ENCODE data around the gene KNTC1. TPM values are rescaled to one million over a fixed set of nuclear protein-coding genes. Genes with fewer than 3 reads are reported as not detected.

KNTC1 gene
- total and polyA plus RNA-seq, 2 of the 8 experiments (the other 6 are each of a cell fraction or from before 2014, with no cell fraction given) = 52.7 to 80.2 TPM

- Histone ChIP-seq H4K91ac (replicated peaks; ENCODE audit: insufficient read length, low read length) (no peak overlapping the region), H3K4me1 (replicated peaks in 1 of 4; ENCODE audit: control insufficient read depth in 3 of 4, insufficient read depth in 4 of 4, low read length in 3 of 4) (no peaks in the 10 kb centered on the region), H3K23me2 (ENCODE audit: low read depth, low read length) (no peaks in the 10 kb centered on the region), H2AFZ (ENCODE audit: low read length) (no peak overlapping the region), H4K5ac (ENCODE audit: insufficient read length, low read depth, low read length) (no peak overlapping the region), H3K56ac (replicated peaks; ENCODE audit: insufficient read length, low read depth, low read length) (no peak overlapping the region), H2AK5ac (ENCODE audit: low read depth, low read length) (no peak overlapping the region), H4K8ac (ENCODE audit: extremely low read depth, insufficient read depth, low read length) (no peak overlapping the region), H3K4me3 (ENCODE audit: extremely low read depth in 1 of 4, insufficient read depth in 2 of 4, low read depth in 3 of 4, low read length in 4 of 4) (no peak overlapping the region), H3K14ac (ENCODE audit: insufficient read length) (no peak overlapping the region), H3K36me3 (ENCODE audit: control insufficient read depth in 2 of 4, insufficient read depth in 4 of 4, low read length in 3 of 4) (peaks cover 13 to 75% (median 43%) of the 10 kb centered on the region in 4 experiments), H3K27me3 (replicated peaks in 1 of 4; ENCODE audit: control insufficient read depth in 3 of 4, extremely low read depth in 1 of 4, insufficient read depth in 3 of 4, low read length in 3 of 4) (no peaks in the 10 kb centered on the region), H3K9me3 (ENCODE audit: insufficient read depth in 2 of 2, low read depth in 1 of 2, low read length in 1 of 2) (no peaks in the 10 kb centered on the region), H3K23ac (ENCODE audit: insufficient read length) (no peak overlapping the region), H3K9ac (replicated peaks in 1 of 4; ENCODE audit: extremely low read depth in 1 of 4, low read depth in 3 of 4, low read length in 3 of 4) (no peak overlapping the region), H2BK20ac (ENCODE audit: low read length) (no peak overlapping the region), H3K79me2 (ENCODE audit: control insufficient read depth in 1 of 2, insufficient read depth in 2 of 2, low read length in 2 of 2) (no peaks in the 10 kb centered on the region; a peak in 1 of 4 replicates), H3K79me1 (ENCODE audit: low read depth, low read length) (peaks cover 3% of the 10 kb centered on the region; the same call in 1 of the 2 replicates), H2BK15ac (ENCODE audit: low read length) (no peak overlapping the region), H4K20me1 (replicated peaks in 1 of 2; ENCODE audit: control insufficient read depth in 1 of 2, insufficient read depth in 2 of 2, low read length in 2 of 2) (no peaks in the 10 kb centered on the region), H2BK12ac (ENCODE audit: low read depth, low read length) (no peak overlapping the region), H2BK120ac (replicated peaks; ENCODE audit: low read depth, low read length) (no peak overlapping the region), H3K4ac (replicated peaks; ENCODE audit: insufficient read length, low read depth, low read length) (no peak overlapping the region), H2BK5ac (ENCODE audit: low read depth, low read length) (no peak overlapping the region), H3K18ac (ENCODE audit: extremely low read depth, low read length) (no peak overlapping the region), H3K27ac (ENCODE audit: low read depth, low read length) (no peak overlapping the region), H3K4me2 (ENCODE audit: insufficient read depth in 1 of 2, low read depth in 2 of 2, low read length in 2 of 2) (no peak overlapping the region)
- POLR2A ChIA-PET (ENCODE audit: partially characterized antibody) = interaction anchor here (2.3 to 47.9 kb wide), 2 partner anchors 10 to 37 kb away, joined by 23 to 1221 read pairs; partner anchors contain the start of genes KNTC1, RSRC2 and ZCCHC8
- WGBS, 2 experiments (ENCODE audit: extremely low coverage in 1 of 2, insufficient coverage in 1 of 2, insufficient read length in 1 of 2, insufficient replicate concordance in 2 of 2, low coverage in 1 of 2, low lambda C conversion rate in 2 of 2, missing lambda C conversion rate in 1 of 2) = 90% methylated on average over 2 of the region's 2 CpGs; no CpG with 5 or more reads in 1 of the 2 experiments
- FAIRE-seq (no peak), DNase-seq (ENCODE audit: low read depth in 1 of 2, low spot score in 2 of 2) (no peak)
- no peak for TF ChIP-seq POLR2AphosphoS5 (IDR thresholded peaks at IDR 0.05; ENCODE audit: low read depth, low read length)
- no peak for TF ChIP-seq JUND (IDR thresholded peaks at IDR 0.05; ENCODE audit: low read length)
- no peak for TF ChIP-seq KDM1A (IDR thresholded peaks at IDR 0.05; ENCODE audit: borderline replicate concordance, low read length)
- no peak for TF ChIP-seq EGR1 (IDR thresholded peaks at IDR 0.05; ENCODE audit: borderline replicate concordance, low read depth, low read length)
- no peak for TF ChIP-seq SAP30 (IDR thresholded peaks at IDR 0.05; ENCODE audit: insufficient read depth, insufficient replicate concordance, low read length)
- TF ChIP-seq ZNF274 (IDR thresholded peaks at IDR 0.05; ENCODE audit: borderline replicate concordance, extremely low read depth, low read length) = no peak
- CTCF ChIA-PET (ENCODE audit: partially characterized antibody) = interaction anchor here (1.1 kb wide), 1 partner anchor 93 kb away, joined by 3 read pairs; no protein-coding TSS in a partner anchor
Measured at GRCh38 chr12:122489038-122489437, 38.0 kb upstream of the KNTC1 start.
